KOPT-K1 (cell line): ENCODE results near the gene SLC6A20.

Source experiments
- H3K27ac ChIP-seq: fragments of 200-600 bp; sonication (generic); 2 replicates; pipeline ENCODE4 v1.5.1; 2016; ENCODE audit warnings: antibody characterized with exemption, mild to moderate bottlenecking, low read depth, low read length; ENCODE audit not compliant: poor library complexity, severe bottlenecking
- H3K36me3 ChIP-seq: fragments of 200-600 bp; sonication (generic); 2 replicates; pipeline ENCODE4 v1.5.1; 2017; ENCODE audit warnings: antibody characterized with exemption, mild to moderate bottlenecking, low read length, moderate library complexity; ENCODE audit not compliant: insufficient read depth
- H3K9me3 ChIP-seq: fragments of 200-600 bp; sonication (generic); 2 replicates; pipeline ENCODE4 v1.5.1; 2017; ENCODE audit warnings: antibody characterized with exemption, low read length, mild to moderate bottlenecking; ENCODE audit not compliant: insufficient read depth, poor library complexity, severe bottlenecking

Gene SLC6A20

GRCh38 chr3:45792516-45793172, 3.7 kb downstream of the SLC6A20 start:
- Histone ChIP-seq H3K27ac (no peak overlapping the region), H3K9me3 (peaks cover 12% of the 10 kb centered on the region), H3K36me3 (no peaks in the 10 kb centered on the region)

- Histone ChIP-seq H3K27ac (no peak overlapping the region), H3K9me3 (peaks cover 12% of the 10 kb centered on the region), H3K36me3 (no peaks in the 10 kb centered on the region)
Measured at GRCh38 chr3:45792036-45792435, 4.3 kb downstream of the SLC6A20 start.

GRCh38 chr3:45790596-45790995, 5.7 kb downstream of the SLC6A20 start:
- Histone ChIP-seq H3K36me3 (no peaks in the 10 kb centered on the region), H3K27ac (no peak overlapping the region), H3K9me3 (peaks cover 12% of the 10 kb centered on the region)

GRCh38 chr3:45789235-45789812, 7.0 kb downstream of the SLC6A20 start:
- Histone ChIP-seq H3K9me3 (peaks cover 12% of the 10 kb centered on the region), H3K36me3 (no peaks in the 10 kb centered on the region), H3K27ac (no peak overlapping the region)

- Histone ChIP-seq H3K27ac (no peak overlapping the region), H3K9me3 (peaks cover 12% of the 10 kb centered on the region), H3K36me3 (no peaks in the 10 kb centered on the region)
Measured at GRCh38 chr3:45787551-45787950, 8.8 kb downstream of the SLC6A20 start.

GRCh38 chr3:45786801-45787495, 9.4 kb downstream of the SLC6A20 start:
- Histone ChIP-seq H3K27ac (no peak overlapping the region), H3K9me3 (peaks cover 12% of the 10 kb centered on the region), H3K36me3 (no peaks in the 10 kb centered on the region)

GRCh38 chr3:45785605-45786150, 10.7 kb downstream of the SLC6A20 start:
- Histone ChIP-seq H3K9me3 (peaks cover 12% of the 10 kb centered on the region), H3K36me3 (no peaks in the 10 kb centered on the region)

GRCh38 chr3:45783667-45784066, 12.7 kb downstream of the SLC6A20 start:
- H3K27ac ChIP-seq: no peak overlapping the region
- H3K36me3 ChIP-seq: no peaks in the 10 kb centered on the region
- no peaks in the 10 kb centered on the region for H3K9me3 ChIP-seq

More at GRCh38 chr3:45785605-45786150, 10.7 kb downstream of the SLC6A20 start:
- no peak overlapping the region for H3K27ac ChIP-seq

- no peak overlapping the region for H3K27ac ChIP-seq
- H3K36me3 ChIP-seq: no peaks in the 10 kb centered on the region
- no peaks in the 10 kb centered on the region for H3K9me3 ChIP-seq
Measured at GRCh38 chr3:45782381-45782780, 14.0 kb downstream of the SLC6A20 start.

- H3K9me3 ChIP-seq: no peaks in the 10 kb centered on the region
- no peak overlapping the region for H3K27ac ChIP-seq
- H3K36me3 ChIP-seq: no peaks in the 10 kb centered on the region
Measured at GRCh38 chr3:45781841-45782240, 14.5 kb downstream of the SLC6A20 start.

- no peaks in the 10 kb centered on the region for H3K36me3 ChIP-seq
- no peak overlapping the region for H3K27ac ChIP-seq
Measured at GRCh38 chr3:45781271-45781670, 15.1 kb downstream of the SLC6A20 start.

GRCh38 chr3:45779746-45780735, 16.3 kb downstream of the SLC6A20 start:
- no peak overlapping the region for H3K27ac ChIP-seq
- H3K9me3 ChIP-seq: no peaks in the 10 kb centered on the region
- no peaks in the 10 kb centered on the region for H3K36me3 ChIP-seq

More at GRCh38 chr3:45781271-45781670, 15.1 kb downstream of the SLC6A20 start:
- no peaks in the 10 kb centered on the region for H3K9me3 ChIP-seq

- H3K27ac ChIP-seq: no peak overlapping the region
- H3K36me3 ChIP-seq: no peaks in the 10 kb centered on the region
- H3K9me3 ChIP-seq: no peaks in the 10 kb centered on the region
Measured at GRCh38 chr3:45778761-45779201, 17.6 kb downstream of the SLC6A20 start.

GRCh38 chr3:45777746-45778386, 18.5 kb downstream of the SLC6A20 start:
- Histone ChIP-seq H3K9me3 (no peaks in the 10 kb centered on the region), H3K36me3 (no peaks in the 10 kb centered on the region), H3K27ac (no peak overlapping the region)
